HT-29 (cell line): Measurements from ENCODE around the gene GPR35. TPM values are rescaled to one million over a fixed set of nuclear protein-coding genes. Genes with fewer than 3 reads are reported as not detected.
"Not testable (repeated sequence)": the region's sequence is repeated elsewhere in the genome, so short reads cannot be mapped to it uniquely, and the experiment has no call there.

Source experiments
- DNase-seq: peaks from one replicate; pipeline ENCODE4 v3.0.0-alpha.2; 2015; ENCODE audit warnings: low spot score
- small RNA-seq: library from RNA; depleted of rRNA; stranded (forward); fragments of <200 nt; gene quantifications from one replicate; pipeline ENCODE3, GENCODE V24; 2014
- total RNA-seq: library from RNA; depleted of rRNA; stranded (reverse); fragments of >200 nt; shearing (Covaris generic); gene quantifications from 2 replicates; pipeline ENCODE4 v1.2.3, GENCODE V29; 2014; rRNA removed

The GPR35 gene
- total RNA-seq, 1 experiment from 2014 or later = 180 TPM

DNA sequence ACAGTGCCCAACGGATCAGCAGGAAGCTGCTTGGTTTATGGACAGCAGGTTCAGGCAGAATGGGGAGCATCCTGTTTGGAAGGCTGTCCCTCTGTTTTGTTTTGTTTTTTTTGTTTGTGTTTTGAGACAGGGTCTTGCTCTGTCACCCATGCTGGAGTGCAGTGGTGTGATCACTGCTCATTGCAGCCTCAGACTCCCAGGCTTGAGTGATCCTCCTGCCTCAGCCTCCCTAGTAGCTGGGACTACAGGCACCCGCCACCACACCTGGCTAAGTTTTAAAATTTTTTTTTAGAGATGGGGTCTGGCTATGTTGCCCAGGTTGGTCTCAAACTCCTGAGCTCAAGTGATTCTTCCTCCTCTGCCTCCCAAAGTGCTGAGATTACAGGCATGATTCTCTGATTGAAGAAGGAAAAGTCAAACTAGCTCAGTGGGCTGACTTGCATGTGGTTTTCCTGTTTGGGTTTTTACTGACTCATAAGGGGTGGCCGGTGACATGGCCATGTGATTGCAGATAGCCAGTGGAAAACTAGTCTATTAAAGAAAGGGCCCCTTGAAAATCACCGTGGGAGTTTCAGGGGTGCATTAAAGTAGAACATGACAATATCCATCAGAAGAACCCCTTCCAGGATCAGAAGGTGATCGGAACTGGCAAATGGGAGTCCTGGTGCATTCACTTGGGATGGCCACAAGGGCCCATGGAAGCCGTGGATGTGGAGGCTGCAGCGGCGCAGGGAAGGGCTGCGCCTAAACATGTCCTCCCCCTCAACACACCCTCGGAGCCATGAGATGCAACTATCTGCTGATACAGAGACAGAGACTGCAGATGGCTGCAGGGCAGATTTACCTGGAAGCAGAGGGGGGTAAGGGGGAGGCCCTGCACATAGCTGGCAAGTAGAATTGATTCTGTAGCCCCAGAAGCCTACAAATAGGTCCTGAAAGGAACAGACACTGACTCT, 30.9 kb downstream of the GPR35 start:
- DNase-seq = no peak

DNA sequence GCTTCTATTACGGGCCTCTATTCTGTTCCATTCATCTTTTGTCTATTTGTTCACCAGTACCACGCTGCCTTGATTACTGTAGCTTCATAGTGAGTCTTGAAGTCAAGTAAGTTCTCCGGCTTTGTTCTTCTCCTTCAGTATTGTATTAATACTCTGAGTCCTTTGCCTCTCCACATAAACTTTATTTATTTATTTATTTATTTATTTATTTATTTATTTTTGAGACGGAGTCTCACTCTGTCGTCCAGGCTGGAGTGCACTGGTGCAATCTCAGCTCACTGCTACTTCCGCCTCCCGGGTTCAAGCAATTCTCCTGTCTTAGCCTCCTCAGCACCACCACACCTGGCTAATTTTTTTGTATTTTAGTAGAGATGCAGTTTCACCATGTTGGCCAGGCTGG, 34.6 kb downstream of the GPR35 start:
- not testable (repeated sequence) for DNase-seq

DNA sequence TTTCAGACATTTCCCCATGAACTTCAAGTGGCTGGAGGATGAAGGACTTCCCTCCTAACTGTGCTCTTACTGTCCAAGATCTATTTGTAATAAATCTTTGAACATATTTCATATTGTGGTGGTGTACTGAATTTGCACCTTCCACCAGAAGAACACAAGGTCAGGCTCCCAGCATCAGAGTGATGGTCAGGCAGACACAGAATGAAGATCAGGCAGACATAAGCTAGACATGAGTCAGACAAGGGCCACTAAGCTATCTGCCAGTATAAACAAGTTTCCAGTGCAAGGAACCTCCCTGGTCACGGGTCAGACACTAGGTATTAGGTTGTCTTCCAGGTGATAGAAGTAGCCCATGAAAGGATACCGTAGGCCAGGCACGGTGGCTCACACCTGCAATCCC, 37.4 kb downstream of the GPR35 start:
- no peak for DNase-seq

DNA sequence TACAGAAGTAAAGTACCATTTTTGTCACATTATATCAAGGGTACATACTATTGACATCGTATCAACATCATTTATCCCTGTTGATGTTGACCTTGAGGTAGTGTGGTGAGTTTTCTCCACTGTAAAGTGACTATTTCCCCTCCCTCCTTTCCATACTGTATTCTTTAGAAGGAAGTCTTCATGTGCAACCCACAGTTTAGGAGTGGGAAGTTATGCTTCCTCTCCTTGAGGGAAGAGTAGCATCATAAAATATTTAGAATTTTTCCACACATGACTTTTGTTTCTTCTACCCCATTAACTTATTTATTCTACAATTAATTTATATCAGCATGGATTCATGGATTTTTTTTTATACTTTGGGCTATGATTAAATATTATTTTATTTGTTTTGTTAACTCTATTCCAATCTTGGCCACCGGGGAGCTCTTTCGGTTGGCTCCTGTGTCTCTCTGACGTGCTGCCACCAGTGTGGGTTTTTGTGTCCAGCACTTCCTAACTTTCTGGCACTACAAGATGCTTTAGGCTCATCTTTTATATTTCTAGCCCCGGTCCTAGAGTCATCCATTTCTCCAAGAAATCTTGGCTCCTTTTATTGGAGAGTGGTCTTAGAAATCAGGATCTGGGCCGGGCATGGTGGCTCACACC, 38.4 kb downstream of the GPR35 start:
- no peak for DNase-seq

DNA sequence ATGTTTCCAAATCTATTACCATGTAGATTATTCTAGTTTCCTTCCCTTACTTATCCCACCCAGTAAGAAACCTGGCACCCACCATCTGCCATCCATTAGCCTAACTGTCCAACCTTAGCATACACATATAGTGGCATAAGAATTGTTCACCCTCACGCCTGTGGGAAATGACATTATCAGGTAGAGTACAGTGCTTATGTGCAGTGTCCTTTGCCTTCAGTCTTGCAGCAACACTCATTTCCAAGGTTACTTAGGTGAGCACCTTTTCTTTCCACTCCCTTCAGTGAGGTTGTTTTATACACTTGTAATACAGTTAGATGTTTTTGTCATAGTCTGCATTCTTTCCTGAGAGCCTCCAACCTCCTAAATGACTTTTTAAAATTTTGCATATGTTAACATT, 39.3 kb downstream of the GPR35 start:
- DNase-seq = no peak

DNA sequence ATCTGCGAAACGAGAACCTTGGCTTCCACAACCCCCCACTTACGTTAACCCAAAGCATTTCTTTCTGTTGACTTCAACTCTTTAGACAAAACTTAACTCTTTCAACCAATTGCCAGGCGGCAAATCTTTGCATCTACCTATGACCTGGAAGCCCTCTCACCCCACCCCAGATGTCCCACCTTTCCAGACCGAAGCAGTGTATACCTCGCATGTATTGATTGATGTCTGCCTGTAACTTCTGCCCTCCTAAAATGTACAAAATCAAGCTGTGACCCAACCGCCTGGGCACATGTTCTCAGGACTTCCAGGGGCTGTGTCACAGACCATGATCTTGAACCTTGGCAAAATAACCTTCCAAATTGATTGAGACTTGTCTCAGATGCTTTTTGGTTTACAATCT, 45.1 kb downstream of the GPR35 start:
- no peak for DNase-seq

DNA sequence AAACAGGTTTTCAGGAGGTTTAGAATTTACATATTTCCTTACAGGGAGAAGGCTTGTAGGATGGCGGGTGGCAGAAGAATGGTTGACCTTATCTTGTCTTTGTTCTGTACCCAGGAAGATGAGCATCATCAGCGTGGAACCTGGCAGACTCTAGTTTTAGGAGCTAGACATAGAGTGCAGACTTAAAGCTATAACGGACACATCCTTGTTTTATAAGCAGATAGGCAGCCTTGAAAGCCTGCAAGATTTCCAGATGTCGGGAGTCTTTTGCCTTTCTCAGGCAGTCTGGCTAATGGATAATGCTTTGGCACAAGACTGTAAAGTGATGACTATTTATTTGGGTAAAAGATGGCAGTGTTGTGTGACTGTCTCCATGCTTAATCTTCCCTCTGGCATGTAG, 45.7 kb downstream of the GPR35 start:
- no peak for DNase-seq

DNA sequence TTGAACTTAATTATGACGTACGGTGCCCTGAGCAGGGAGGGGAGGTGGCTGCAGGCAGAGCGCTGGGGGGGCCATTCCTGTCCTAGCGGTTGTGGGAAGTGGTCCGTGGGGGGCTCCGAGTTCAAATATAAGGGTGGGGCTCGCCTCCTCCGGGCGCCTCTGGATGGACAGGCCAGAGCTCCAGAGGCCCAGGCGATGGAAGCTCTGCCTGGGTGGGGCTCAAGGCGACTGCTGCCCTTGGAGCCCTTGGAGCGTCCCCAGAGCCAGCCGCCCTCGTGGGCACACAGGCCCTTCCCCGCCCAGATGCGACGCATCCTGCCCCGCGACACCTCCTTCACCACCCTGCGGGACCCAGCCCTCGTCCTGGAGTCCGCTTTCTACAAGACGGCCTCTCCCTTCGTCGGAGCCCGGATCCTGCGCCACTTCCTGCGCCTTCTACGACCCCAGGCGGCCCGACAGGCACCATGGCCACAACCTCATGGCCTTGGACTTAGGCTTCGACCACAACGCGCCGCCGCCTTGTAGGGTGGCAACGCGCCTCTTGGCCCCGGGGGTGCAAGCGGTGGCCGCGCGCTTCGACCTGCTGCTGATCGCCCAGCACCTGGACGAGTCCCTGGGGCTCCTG, 46.9 kb downstream of the GPR35 start:
- no peak for DNase-seq

DNA sequence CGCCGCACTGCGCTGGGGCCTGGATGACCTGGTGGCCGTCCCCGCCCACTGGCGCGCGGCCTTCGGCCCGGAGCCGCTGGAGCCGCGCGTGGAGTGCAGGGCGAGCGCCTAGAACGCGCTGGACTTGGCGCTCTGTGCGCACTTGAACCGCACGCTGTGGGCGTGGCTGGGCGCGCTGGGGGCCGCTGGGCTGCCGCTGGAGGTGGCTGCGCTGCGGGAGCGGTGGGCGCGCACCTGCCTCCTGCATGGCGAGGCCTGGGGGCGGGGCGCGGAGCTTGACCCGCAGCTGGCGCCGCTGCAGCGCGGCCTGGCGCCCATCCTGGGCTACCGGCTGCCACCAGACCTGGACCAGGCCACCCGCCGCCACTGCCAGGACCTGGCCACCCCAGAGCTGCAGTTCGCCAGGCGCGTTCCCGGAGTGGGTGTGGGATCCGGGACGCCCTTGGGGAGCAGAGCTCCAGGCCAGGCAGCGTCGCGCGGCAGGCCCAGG, 47.5 kb downstream of the GPR35 start:
- DNase-seq = no peak

DNA sequence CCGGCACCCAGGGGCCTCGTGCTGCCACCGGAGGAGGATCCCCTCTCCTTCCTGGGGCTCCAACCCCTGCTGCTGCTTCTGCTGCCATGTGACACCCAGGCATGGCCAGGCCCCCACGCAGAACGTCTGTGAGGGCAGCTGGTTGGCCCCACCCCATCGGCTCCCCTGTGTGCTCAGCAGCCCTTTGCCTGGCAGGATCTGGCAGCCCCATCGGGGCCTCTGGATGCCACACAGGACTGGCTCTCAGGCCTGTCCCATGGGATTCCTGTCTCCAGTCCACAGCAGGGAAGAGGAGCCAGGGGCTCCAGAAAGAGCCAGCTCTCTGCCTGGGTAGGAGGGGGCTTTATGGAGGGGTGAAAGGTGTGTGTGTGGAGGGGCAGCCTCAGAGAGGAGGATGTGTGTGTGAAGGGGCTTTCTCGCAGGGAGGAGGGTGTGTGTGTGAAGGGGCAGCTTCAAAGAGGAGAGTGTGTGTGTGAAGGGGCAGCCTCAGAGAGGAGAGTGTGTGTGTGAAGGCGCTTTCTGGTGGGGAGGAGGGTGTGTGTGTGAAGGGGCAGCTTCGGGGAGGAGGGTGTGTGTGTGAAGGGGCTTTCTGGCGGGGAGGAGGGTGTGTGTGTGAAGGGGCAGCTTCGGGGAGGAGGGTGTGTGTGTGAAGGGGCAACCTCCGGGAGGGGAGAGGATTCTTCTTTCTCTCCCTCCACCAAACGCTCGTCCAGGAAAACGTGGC, 49.3 kb downstream of the GPR35 start:
- DNase-seq = not testable (repeated sequence)

DNA sequence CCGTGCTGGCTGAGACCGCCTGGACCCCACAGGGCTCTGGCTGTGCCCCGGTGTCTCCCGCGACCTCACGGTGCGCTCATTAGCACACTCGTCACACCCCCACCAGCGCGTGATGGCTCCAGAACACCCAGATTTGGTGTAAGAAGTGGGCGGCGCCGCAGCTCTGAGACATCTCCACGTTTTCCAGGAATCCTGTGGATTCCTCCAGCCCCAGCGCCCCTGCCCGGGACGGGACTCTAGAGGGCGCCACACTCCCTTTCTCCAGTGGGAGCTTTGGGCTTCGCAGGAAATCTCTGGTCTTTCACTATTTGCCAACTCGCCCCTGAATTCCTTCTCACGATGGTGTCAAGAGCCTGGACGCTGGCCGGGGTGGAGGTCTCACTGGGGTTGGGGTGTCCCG, 50.1 kb downstream of the GPR35 start:
- not testable (repeated sequence) for DNase-seq

DNA sequence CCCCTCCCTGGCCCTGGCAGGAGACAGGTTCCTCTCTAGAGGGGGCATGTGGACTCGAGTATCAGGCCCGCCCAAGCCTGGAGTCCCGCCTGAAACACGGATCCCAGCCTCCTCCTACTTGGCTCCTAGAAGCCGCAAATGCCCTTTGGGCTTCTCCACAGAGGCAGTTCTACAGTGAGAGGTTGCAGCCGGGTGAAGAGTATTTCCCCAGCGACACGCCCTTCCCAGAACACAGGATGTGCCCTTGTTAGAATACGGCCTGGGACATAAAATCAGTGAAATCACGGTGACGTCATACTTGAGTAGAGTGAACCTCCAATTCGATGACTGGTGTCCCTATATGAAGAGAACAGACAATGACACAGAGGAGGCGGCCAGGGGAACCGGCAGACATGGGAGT, 52.8 kb downstream of the GPR35 start:
- DNase-seq = not testable (repeated sequence)

DNA sequence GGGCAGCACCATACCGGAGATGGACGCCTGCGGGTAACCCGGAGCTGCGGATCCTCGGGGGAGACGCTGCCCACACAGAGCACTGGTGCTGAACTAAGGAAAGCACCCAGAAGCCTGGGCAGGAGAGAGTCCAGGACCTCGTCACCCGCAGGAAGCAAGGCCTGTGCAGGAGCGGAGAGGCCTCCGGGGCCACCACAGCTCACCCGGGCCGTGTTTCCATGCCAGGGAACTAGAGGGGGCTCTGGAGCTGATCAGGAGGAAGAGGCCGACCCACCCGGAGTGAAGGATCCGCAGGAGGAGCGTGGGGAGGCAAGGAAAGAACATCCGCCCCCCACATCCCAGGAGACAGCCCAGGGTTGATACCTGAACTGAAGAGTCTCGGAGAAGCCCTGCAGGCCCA, 53.6 kb downstream of the GPR35 start:
- not testable (repeated sequence) for DNase-seq

DNA sequence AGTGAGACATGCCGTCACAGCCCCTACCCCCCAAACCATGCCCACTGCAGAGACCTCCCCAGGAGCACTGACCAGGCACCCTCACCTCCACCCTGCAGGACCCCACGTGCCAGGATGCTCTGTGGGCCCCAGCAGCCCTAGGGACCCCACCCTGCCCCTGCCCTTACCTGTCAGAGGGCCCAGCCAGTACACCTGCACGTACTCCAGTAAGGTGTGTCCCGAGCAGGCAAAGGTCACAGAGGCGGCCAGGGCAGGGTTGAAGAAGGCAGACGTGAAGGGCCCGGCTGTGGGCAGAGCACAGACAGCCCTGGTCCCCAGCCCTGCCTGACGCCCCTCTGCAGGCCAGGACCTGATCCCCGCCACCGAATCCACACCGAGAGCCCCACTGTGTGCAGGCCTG, 54.9 kb downstream of the GPR35 start:
- DNase-seq = not testable (repeated sequence)

Small RNA genes lying within 50 kb of the gene (small RNA-seq; reads per million reads assigned to genes)
- not detected for gene AC011298.3

Other genes starting within 250 kb of the GPR35 start
- 9.9 and 12.3 TPM in 2 replicates for gene GPC1, start 189.8 kb upstream of the GPR35 start, total RNA-seq
- gene ANKMY1, start 67.5 kb upstream of the GPR35 start, total RNA-seq = 26.5 and 29.5 TPM in 2 replicates
- 10.0 and 10.4 TPM in 2 replicates for gene DUSP28, start 65.1 kb upstream of the GPR35 start, total RNA-seq
- gene RNPEPL1, start 57.0 kb upstream of the GPR35 start, total RNA-seq = 57.9 and 74.9 TPM in 2 replicates
- gene CAPN10, start 38.7 kb upstream of the GPR35 start, total RNA-seq = 88.3 and 90.2 TPM in 2 replicates
- not detected in 2 replicates for gene AQP12B, start 57.4 kb downstream of the GPR35 start, total RNA-seq
- gene AQP12A, start 66.4 kb downstream of the GPR35 start, total RNA-seq = not detected in 2 replicates
- not detected in 2 replicates for gene KIF1A, start 194.7 kb downstream of the GPR35 start, total RNA-seq
- gene AGXT, start 243.3 kb downstream of the GPR35 start, total RNA-seq = 1.6 and 3.0 TPM in 2 replicates